Dermis microvascular lymphatic vessel endothelial cell (primary cell): ENCODE measurements around the gene ERLEC1. TPM values are rescaled to one million over a fixed set of nuclear protein-coding genes. Genes with fewer than 3 reads are reported as not detected.
A peak's percentile ranks its signal among the peaks of the same experiment; 100 is the strongest.
"Not testable (repeated sequence)": the region's sequence is repeated elsewhere in the genome, so short reads cannot be mapped to it uniquely, and the experiment has no call there.

Source experiments
- DNase-seq, 2 donors: peaks; one replicate each; pipeline versions ENCODE4 v3.0.0 to v3.0.0-alpha.2; 2010; ENCODE audit warnings: low read depth in 2 of 2
- total RNA-seq: library from RNA; depleted of rRNA; stranded (reverse); fragments of >200 nt; gene quantifications from 2 replicates; pipeline ENCODE4 v1.2.1, GENCODE V29; 2014

ERLEC1 gene
- total RNA-seq: 46.5 and 67.1 TPM in 2 replicates

DNA sequence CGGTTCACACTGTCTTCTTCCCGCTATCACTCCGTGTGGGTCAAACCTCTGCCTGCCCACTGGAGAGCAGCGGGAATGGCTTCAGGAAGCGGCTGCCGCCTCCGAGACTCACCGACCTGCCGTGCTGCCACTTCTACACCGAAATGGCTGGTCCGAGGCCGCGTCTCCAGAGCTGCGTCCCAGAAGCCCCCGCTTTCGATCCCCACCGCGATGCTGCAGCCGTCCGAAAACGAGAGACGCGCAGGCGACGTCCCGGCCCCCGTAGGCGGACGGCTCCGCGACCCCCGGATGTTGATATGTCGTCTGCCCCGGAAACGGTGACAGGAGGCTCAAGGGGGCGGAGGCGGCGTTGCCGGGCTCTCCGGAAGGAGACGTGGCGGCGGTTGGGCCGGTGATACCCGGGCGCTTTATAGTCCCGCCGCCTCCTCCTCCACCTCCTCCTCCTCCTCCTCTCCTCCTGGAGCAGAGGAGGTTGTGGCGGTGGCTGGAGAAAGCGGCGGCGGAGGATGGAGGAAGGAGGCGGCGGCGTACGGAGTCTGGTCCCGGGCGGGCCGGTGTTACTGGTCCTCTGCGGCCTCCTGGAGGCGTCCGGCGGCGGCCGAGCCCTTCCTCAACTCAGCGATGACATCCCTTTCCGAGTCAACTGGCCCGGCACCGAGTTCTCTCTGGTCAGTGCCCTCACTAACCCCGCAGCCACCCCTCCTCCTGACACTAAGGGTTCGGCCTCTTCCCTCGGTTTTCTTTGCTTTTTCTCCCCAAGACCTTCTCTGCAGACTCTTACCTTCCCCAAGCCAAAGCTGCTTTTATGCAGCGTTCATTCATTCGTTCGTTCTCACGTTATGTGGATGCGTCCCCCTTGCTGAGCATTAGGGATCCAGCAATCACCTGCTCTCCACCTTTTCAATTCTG lies at the start of gene ERLEC1, which contains the start of gene ASB3:
Gene ERLEC1 (plus strand): TSS at position 340 of the 909 bp plus-strand sequence. CDS start 167 bp downstream, at position 507.
Gene ASB3 (minus strand): TSS at position 249 of the 909 bp plus-strand sequence. CDS start 21,381 bp downstream, outside the sequence.
- peak; percentile 72 to 89 for DNase-seq

- no peak for DNase-seq
Observed at GRCh38 chr2:53737091-53737490, 49.8 kb upstream of the ERLEC1 start.

- DNase-seq: peak; percentile 17 to 80
Observed at GRCh38 chr2:53739032-53739431, 47.8 kb upstream of the ERLEC1 start.

GRCh38 chr2:53740170-53740569 lies 46.7 kb upstream of the ERLEC1 start:
- DNase-seq: peak; percentile 61 to 72

- DNase-seq: no peak
Observed at GRCh38 chr2:53744395-53745065, 42.3 kb upstream of the ERLEC1 start.

DNA sequence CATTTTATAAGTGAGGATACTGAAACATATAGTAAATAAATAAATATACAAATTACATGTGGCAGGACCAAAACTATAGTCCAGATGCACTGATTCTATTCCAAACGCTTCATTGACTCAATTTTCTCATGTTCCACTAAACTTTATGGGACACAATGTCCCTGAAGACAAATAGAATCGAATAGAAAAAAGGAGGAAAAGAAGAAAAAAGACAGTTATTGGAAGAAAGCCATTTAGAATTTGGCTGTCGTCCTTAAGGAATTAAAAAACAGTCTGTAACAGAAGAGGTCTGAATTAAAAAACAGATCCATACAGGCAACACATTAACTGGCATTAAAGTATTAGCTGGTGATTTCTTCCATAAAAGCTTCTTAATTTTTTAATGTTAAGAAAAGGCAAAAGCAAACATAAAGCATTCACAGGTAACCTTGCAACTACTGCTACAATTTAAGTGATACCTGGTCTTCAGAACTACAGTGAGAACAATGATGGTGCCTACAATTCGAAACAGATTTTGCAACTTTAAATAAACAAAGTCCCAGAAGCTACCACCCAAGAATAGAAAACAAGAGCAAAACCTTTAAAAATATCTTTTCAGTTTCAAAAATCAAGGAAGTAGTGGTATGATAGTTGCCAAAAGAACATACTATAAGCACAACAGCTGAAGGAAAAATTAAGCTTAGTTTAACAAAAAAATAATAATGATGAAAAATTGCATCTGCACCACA lies 36.6 kb upstream of the ERLEC1 start:
- DNase-seq: no peak

DNA sequence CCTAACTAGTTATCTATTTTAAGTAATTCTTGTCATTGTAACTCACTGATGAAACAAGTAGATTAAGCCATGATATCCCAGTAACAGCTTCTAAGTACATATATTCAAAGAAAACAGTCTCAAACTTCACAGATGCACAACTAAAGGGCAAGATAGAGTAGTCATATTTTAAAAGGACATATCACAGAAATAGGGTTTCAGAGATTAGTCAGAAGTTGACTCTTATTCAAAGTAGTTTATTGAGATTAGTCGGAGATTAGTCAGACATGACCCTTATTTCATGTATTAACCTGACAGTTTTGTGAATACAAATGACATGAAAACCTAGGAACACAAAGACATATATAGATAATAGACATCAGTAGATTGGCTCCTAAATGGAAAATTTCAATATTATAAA lies 35.1 kb upstream of the ERLEC1 start:
- peak in 1 of 2 donors; percentile 5 for DNase-seq

- no peak for DNase-seq
Observed at GRCh38 chr2:53752385-53752784, 34.5 kb upstream of the ERLEC1 start.

DNA sequence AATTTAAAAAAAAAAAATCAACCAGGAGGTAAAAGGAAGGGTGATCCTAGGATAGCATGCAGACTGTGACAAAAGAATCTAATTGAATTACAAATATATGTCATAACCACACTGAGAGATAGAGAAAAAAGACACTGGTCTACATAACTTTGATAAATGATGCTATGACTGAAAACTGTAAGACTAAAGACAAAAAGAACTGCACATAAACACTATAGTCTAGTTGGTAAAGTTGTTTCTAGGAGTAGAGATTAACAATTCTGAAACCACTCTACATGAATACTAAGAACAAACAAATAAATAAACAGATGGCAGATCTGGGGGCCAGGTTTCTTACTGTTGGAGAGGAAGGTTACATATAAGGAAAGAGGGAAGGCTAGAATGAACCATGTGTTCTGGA lies 33.8 kb upstream of the ERLEC1 start:
- DNase-seq: no peak

GRCh38 chr2:53755121-53755520 lies 31.7 kb upstream of the ERLEC1 start:
- no peak for DNase-seq

DNA sequence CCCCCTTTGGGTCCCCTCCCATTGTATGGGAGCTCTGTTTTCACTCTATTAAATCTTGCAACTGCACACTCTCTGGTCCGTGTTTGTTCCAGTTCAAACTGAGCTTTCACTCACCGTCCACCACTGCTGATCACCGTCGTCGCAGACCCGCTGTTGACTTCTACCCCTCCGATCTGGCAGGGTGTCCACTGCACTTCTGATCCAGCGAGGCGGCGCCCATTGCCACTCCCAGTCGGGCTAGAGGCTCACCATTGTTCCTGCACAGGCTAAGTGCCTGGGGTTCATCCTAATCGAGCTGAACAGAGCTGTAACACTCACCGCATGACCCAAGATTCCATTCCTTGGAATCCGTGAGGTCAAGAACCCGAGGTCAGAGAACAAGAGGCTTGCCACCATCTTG lies 30.2 kb upstream of the ERLEC1 start:
- DNase-seq: no peak

DNA sequence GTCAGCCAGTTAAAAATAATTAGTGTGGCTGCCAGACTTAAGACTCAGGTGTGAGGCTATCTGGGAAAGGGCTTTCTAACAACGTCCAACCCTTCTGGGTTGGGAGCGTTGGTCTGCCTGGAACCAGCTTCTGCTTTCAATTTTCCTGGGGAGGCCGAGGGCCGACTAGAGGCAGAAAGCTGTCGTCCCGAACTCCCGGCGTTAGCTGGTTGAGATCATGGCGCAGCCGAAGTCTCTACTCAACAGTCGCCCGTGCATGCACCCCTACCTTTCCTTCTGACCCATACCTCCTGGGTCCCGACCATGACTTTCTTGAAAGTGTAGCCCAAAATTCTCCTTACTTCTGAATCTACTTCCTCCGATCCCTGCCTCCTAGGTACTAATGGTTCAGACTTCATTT lies 29.6 kb upstream of the ERLEC1 start:
- DNase-seq: not testable (repeated sequence)

DNA sequence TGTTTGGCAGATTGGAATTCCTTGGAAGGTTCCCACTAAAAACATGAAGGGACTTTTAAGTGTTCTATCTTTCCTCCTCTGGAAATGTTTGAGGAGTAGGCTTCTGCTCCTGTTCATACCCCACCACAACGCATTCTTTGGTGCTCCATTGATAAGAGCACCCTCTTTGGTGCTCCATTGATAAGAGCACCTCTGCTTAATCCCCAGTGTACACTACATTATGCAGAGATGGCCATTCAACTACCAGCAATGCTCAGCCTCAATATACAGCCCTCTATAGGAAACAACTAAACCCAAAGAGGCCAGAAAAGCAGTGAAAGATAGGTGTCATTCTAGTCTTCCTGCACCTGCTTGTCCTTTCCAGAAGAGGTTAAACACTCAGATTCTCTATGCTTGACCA lies 21.1 kb upstream of the ERLEC1 start:
- DNase-seq: no peak

GRCh38 chr2:53767405-53768241 lies 19.2 kb upstream of the ERLEC1 start, which contains the start of gene CHAC2:
Gene CHAC2 (plus strand): TSS chr2:53767804. CDS start chr2:53767887, 83 bp downstream.
- peak; percentile 79 to 87 for DNase-seq

GRCh38 chr2:53768242-53768542 lies 18.7 kb upstream of the ERLEC1 start:
- no peak for DNase-seq

DNA sequence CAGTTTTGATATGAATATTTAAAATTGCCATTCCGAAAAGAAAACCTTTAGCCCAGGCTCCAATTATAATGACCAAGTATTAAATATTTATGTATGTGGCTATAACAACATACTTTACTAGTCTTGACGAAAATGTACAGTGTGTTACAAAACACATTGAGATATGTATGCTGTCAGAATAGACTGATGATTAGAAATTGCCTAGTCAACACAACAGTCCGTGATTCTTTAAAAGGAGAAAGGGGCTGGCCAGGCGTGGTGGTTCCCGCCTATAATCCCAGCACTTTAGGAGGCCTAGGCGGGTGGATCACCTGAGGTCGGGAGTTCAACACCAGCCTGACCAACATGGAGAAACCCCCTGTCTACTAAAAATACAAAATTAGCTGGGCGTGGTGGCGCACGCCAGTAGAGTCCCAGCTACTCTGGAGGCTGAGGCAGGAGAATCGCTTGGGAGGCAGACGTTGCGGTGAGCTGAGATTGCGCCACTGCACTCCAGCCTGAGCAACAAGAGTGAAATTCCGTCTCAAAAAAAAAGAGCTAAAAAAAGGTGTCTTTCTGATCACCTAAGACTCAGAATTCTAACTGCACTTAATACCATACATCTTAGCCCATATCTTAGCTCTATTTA lies 17.4 kb upstream of the ERLEC1 start:
- DNase-seq: no peak

GRCh38 chr2:53770264-53770663 lies 16.6 kb upstream of the ERLEC1 start:
- DNase-seq: peak in 1 of 2 donors; percentile 37

DNA sequence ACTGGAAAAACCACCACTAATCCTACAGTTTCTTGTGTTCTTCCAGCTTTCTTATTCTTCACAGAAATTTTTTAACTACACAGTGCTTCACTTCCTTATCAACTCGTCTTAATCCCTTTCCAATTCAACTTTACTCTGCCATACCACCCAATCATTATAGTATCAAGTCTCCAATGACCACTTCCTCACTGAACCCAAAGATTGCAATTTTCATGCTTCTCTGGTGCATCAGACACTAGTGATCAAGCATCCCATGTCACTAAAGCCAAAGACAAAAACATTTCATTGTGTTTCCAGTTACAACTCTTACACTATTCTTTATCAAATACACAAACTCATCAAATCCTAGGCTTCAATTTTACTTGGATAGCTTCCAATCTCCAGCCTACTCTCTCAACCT lies 9.7 kb upstream of the ERLEC1 start:
- no peak for DNase-seq

- DNase-seq: no peak
Observed at GRCh38 chr2:53778536-53779162, 8.2 kb upstream of the ERLEC1 start.

DNA sequence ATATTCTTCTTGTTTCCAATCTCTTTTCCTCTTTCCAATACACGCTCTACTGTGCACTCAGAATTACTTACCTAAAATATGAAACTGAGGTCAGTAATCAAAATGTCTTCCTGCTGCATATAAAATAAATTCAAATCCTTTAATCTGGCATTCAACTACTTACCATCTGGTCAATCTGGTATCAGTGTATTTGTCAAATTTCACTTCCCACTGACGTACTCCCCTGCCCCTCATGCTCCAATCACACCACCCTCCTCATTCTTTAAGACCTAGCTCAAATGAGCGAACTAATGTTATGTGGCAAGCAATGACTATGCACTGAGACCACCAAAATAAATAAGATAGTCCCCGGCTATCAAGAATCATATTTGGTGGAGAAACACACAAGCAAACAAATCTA lies 6.8 kb upstream of the ERLEC1 start:
- DNase-seq: no peak
